Smooth muscle cell (in vitro differentiated cells): Measurements from ENCODE around the gene TRIM75. TPM values are rescaled to one million over a fixed set of nuclear protein-coding genes. Genes with fewer than 3 reads are reported as not detected.
"Not testable (repeated sequence)": the region's sequence is repeated elsewhere in the genome, so short reads cannot be mapped to it uniquely, and the experiment has no call there.

Source experiments
- DNase-seq: peaks from one replicate; lab custom pipeline; 2025; ENCODE audit not compliant: unreplicated experiment; lab: John Stamatoyannopoulos, UW
- H2AFZ ChIP-seq: fragments of 200-600 bp; sonication (generic); 2 replicates; pipeline ENCODE4 v1.6.0; 2016; ENCODE audit warnings: antibody characterized with exemption, low read depth, mild to moderate bottlenecking
- H3F3A ChIP-seq: fragments of 200-600 bp; sonication (generic); 2 replicates; pipeline ENCODE4 v1.6.0; 2017; ENCODE audit warnings: antibody characterized with exemption, low read depth
- H3K27ac ChIP-seq: fragments of 200-600 bp; sonication (generic); 2 replicates; pipeline ENCODE4 v1.5.1; 2016; ENCODE audit warnings: low read depth, mild to moderate bottlenecking
- H3K27me3 ChIP-seq: fragments of 200-600 bp; sonication (generic); 2 replicates; pipeline ENCODE4 v1.6.1; 2016; ENCODE audit warnings: low read depth, mild to moderate bottlenecking
- H3K36me3 ChIP-seq: fragments of 200-600 bp; sonication (generic); 2 replicates; pipeline ENCODE4 v1.5.1; 2016; ENCODE audit warnings: low read depth
- H3K4me1 ChIP-seq: fragments of 200-600 bp; sonication (generic); 2 replicates; pipeline ENCODE4 v1.5.1; 2016; ENCODE audit warnings: low read depth
- H3K4me2 ChIP-seq: fragments of 200-600 bp; sonication (generic); 2 replicates; pipeline ENCODE4 v1.6.0; 2016; ENCODE audit warnings: mild to moderate bottlenecking
- H3K4me3 ChIP-seq: fragments of 200-600 bp; sonication (generic); 2 replicates; pipeline ENCODE4 v1.5.1; 2016; ENCODE audit warnings: mild to moderate bottlenecking
- H3K79me2 ChIP-seq: fragments of 200-600 bp; sonication (generic); 2 replicates; pipeline ENCODE4 v1.6.0; 2016; ENCODE audit warnings: low read depth, mild to moderate bottlenecking
- H3K9ac ChIP-seq: fragments of 200-600 bp; sonication (generic); 2 replicates; pipeline ENCODE4 v1.6.0; 2016; ENCODE audit warnings: low read depth
- H3K9me3 ChIP-seq: fragments of 200-600 bp; sonication (generic); replicated peaks from 2 replicates; pipeline ENCODE4 v1.5.1; 2016; ENCODE audit warnings: low read depth
- H4K20me1 ChIP-seq: fragments of 200-600 bp; sonication (generic); 2 replicates; pipeline ENCODE4 v1.6.0; 2016; ENCODE audit warnings: low read depth
- CTCF ChIP-seq: fragments of 200-600 bp; sonication (generic); IDR thresholded peaks from 2 replicates; pipeline ENCODE4 v1.5.1; 2017; ENCODE audit warnings: borderline replicate concordance, mild to moderate bottlenecking, antibody characterized with exemption; ENCODE audit not compliant: insufficient read depth, poor library complexity, severe bottlenecking
- WGBS: methylation state at CpG from one replicate; pipeline ENCODE4 v1.1.7; 2016; ENCODE audit warnings: low lambda C conversion rate; 5-methylcytosine and 5-hydroxymethylcytosine counted together
- polyA plus RNA-seq: library from polyadenylated mRNA; unstranded; fragments of >200 nt; fragmentation: Nextera tagmentation; extraction: Ambion mirVana; gene quantifications from 2 replicates; pipeline ENCODE4 v1.2.1, GENCODE V29; 2016
- total RNA-seq: library from RNA; depleted of rRNA; stranded (reverse); fragments of >200 nt; gene quantifications from 2 replicates; pipeline ENCODE4 v1.2.3, GENCODE V29; 2014

Gene TRIM75
- total and polyA plus RNA-seq, 2 experiments from 2014 or later: not detected

- no peak for DNase-seq
- H3F3A ChIP-seq: no peaks in the 10 kb centered on the region
- no peaks in the 10 kb centered on the region for H3K4me1 ChIP-seq
- no peak overlapping the region for H3K4me2 ChIP-seq
- no peaks in the 10 kb centered on the region for H3K27me3 ChIP-seq
- no peaks in the 10 kb centered on the region for H3K79me2 ChIP-seq
- H2AFZ ChIP-seq: no peak overlapping the region
- H4K20me1 ChIP-seq: no peaks in the 10 kb centered on the region
- no peak overlapping the region for H3K4me3 ChIP-seq
- no peaks in the 10 kb centered on the region for H3K9me3 ChIP-seq
- no peak overlapping the region for H3K9ac ChIP-seq
- H3K27ac ChIP-seq: no peak overlapping the region
- no peaks in the 10 kb centered on the region for H3K36me3 ChIP-seq
- TF ChIP-seq CTCF: no peak
These were observed 40.0 kb upstream of the TRIM75 start for GRCh38 chr4:165013691-165014090.

- H3F3A ChIP-seq: no peaks in the 10 kb centered on the region
- no peak overlapping the region for H3K4me3 ChIP-seq
- no peaks in the 10 kb centered on the region for H3K79me2 ChIP-seq
- no peak for TF ChIP-seq CTCF
- H2AFZ ChIP-seq: no peak overlapping the region
- H4K20me1 ChIP-seq: no peaks in the 10 kb centered on the region
- no peak overlapping the region for H3K27ac ChIP-seq
- no peaks in the 10 kb centered on the region for H3K9me3 ChIP-seq
- WGBS: 79% methylated on average over 5 of the region's 5 CpGs
- no peak overlapping the region for H3K9ac ChIP-seq
- no peaks in the 10 kb centered on the region for H3K4me1 ChIP-seq
- DNase-seq: no peak
- H3K27me3 ChIP-seq: no peaks in the 10 kb centered on the region
- no peaks in the 10 kb centered on the region for H3K36me3 ChIP-seq
- H3K4me2 ChIP-seq: no peak overlapping the region
These were observed 36.7 kb upstream of the TRIM75 start for GRCh38 chr4:165016971-165017370.

- not testable (repeated sequence) for H2AFZ ChIP-seq, H3K79me2 ChIP-seq, H3K4me1 ChIP-seq, H3K36me3 ChIP-seq, DNase-seq, H3K27me3 ChIP-seq, H3F3A ChIP-seq, H3K9me3 ChIP-seq, H3K4me2 ChIP-seq, H4K20me1 ChIP-seq, H3K27ac ChIP-seq, H3K9ac ChIP-seq, H3K4me3 ChIP-seq
- 94% methylated on average over 17 of the region's 30 CpGs for WGBS
These were observed 33.7 kb upstream of the TRIM75 start for GRCh38 chr4:165019995-165020394.

GRCh38 chr4:165025782-165026181 is 27.9 kb upstream of the TRIM75 start:
- H2AFZ ChIP-seq, H3K4me1 ChIP-seq, H4K20me1 ChIP-seq, H3K4me3 ChIP-seq, H3K27me3 ChIP-seq, H3K27ac ChIP-seq, H3F3A ChIP-seq, H3K79me2 ChIP-seq, H3K36me3 ChIP-seq, H3K9me3 ChIP-seq, DNase-seq, H3K9ac ChIP-seq, H3K4me2 ChIP-seq: not testable (repeated sequence)
- WGBS: 96% methylated on average over 8 of the region's 8 CpGs

GRCh38 chr4:165027762-165028402 is 25.8 kb upstream of the TRIM75 start:
- WGBS: 59% methylated on average over 7 of the region's 7 CpGs
- Histone ChIP-seq H3K79me2 (no peaks in the 10 kb centered on the region), H3K4me3 (no peak overlapping the region), H4K20me1 (no peaks in the 10 kb centered on the region), H2AFZ (no peak overlapping the region), H3K9ac (no peak overlapping the region), H3K4me1 (no peaks in the 10 kb centered on the region), H3K27me3 (no peaks in the 10 kb centered on the region), H3K4me2 (no peak overlapping the region), H3K9me3 (no peaks in the 10 kb centered on the region), H3K27ac (no peak overlapping the region), H3F3A (no peaks in the 10 kb centered on the region), H3K36me3 (no peaks in the 10 kb centered on the region)
- DNase-seq: no peak
- no peak for TF ChIP-seq CTCF
